HG03280 (cell line): ENCODE results near the gene PCDH10.
"Not testable (repeated sequence)": the region's sequence is repeated elsewhere in the genome, so short reads cannot be mapped to it uniquely, and the experiment has no call there.

ENCODE experiments used
- ATAC-seq: cut with Tn5 transposase; IDR thresholded peaks from one replicate; pipeline ENCODE4 v1.9.1; 2021; ENCODE audit warnings: mild to moderate bottlenecking, moderate library complexity; ENCODE audit not compliant: unreplicated experiment

The PCDH10 gene

DNA sequence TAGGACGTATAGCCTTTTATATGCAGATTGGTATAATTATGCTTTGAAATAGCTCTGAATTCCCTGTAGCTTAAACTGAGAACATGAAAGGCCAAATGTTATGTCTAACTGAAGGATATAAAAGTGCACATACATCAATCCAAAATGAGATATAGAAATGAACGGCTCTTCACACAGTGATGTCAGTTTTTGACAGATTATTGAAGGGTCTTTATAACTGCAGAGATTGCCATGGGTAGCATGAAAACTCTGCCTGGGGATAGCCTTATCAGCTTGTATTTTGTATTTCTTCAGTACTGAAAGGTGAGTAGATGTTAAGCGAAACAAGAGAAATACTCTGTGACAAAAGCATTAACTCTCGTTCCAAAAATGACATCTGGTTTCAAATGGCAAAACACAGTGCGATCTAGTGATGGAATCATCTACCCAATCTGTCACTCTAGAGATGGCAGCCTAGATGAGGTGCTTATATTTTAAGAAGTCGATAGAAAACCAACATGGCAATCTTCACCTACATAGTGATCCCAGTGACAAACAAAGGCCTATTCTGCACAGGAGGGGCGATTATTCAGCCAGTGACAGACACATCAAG, 59.7 kb downstream of the PCDH10 start:
- no peak for ATAC-seq

DNA sequence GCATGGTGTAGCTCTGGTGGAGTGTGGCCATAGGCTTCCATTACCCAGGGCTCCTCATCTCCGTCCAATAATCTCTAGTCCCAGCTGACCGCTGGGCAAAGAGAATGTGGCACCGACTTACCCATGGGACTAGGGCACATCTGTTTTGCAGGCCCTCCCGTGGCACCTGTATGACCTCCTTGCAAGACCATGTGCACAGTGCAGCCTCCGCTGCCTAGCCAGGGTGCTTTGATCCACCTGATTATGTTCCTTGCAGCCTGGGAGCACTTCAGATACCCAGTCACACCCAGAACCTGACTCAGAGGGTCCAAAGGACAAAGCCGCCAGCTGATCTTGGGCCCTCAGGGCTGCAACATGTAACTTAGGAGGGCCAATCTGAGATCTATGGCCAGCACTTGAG, 84.8 kb downstream of the PCDH10 start:
- ATAC-seq, result no peak

DNA sequence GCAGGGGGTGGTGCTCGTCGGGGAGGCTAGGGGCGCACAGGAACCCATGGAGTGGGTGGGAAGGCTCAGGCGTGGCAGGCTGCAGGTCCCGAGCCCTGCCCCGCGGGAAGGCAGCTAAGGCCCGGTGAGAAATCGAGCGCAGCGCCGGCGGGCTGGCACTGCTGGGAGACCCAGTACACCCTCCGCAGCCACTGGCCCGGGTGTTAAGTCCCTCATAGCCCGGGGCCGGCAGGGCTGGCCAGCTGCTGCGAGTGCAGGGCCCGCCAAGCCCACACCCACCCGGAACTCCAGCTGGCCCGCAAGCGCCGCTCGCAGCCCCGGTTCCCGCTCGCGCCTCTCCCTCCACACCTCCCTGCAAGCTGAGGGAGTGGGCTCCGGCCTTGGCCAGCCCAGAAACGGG, 91.4 kb downstream of the PCDH10 start:
- ATAC-seq, result not testable (repeated sequence)
